Panc1 (cell line): ENCODE results near the gene TMEM87B. TPM values are rescaled to one million over a fixed set of nuclear protein-coding genes. Genes with fewer than 3 reads are reported as not detected.

Source experiments
- ATAC-seq: fragments of 200-7000 bp; cut with Tn5 transposase; 2 replicates; pipeline ENCODE4 v1.9.1; 2020; ENCODE audit warnings: mild to moderate bottlenecking, moderate library complexity
- BruUV-seq: library from RNA; stranded (reverse); fragments of 400-500 nt; replicated peaks from 2 replicates; lab custom pipeline; 2021; lab: Mats Ljungman, UMichigan
- CTCF ChIA-PET: fragments of 300-600 bp; sonication (Branson Sonifier 250); formaldehyde crosslinking; loops from one replicate; lab custom pipeline; 2022; ENCODE audit warnings: antibody characterized with exemption; lab: Charles Lee
- POLR2A ChIA-PET: fragments of 300-600 bp; sonication (Branson Sonifier 250); formaldehyde crosslinking; loops from one replicate; lab custom pipeline; 2022; ENCODE audit warnings: antibody characterized with exemption; lab: Charles Lee
- DNase-seq: peaks from one replicate; pipeline ENCODE4 v3.0.0-alpha.2; 2010; ENCODE audit warnings: low read depth, low spot score
- H3K27ac ChIP-seq: 2 replicates; pipeline ENCODE4 v1.5.1; 2011; ENCODE audit warnings: mild to moderate bottlenecking, low read length, inconsistent platforms
- H3K27me3 ChIP-seq: fragments of 200-500 bp; sonication (Bioruptor generic); 2 replicates; pipeline ENCODE4 v1.6.0; 2014; ENCODE audit warnings: low read length, inconsistent platforms; ENCODE audit not compliant: control insufficient read depth, insufficient read depth
- H3K36me3 ChIP-seq: fragments of 200-500 bp; sonication (Bioruptor generic); 2 replicates; pipeline ENCODE4 v1.5.1; 2014; ENCODE audit warnings: inconsistent platforms, mild to moderate bottlenecking, low read length, moderate library complexity; ENCODE audit not compliant: control insufficient read depth, insufficient read depth
- H3K4me1 ChIP-seq: 2 replicates; pipeline ENCODE4 v1.5.1; 2011; ENCODE audit warnings: inconsistent platforms, mild to moderate bottlenecking, low read length, moderate library complexity; ENCODE audit not compliant: control insufficient read depth, insufficient read depth
- H3K4me3 ChIP-seq, 2 experiments: 2 replicates each; pipeline ENCODE4 v1.5.1; 2011 to 2012; ENCODE audit warnings: low read depth in 2 of 2, low read length in 2 of 2, mild to moderate bottlenecking in 2 of 2, inconsistent platforms in 1 of 2, moderate library complexity in 1 of 2
- H3K9me3 ChIP-seq: fragments of 200-500 bp; sonication (Bioruptor generic); 2 replicates; pipeline ENCODE4 v1.5.1; 2014; ENCODE audit warnings: low read depth, mild to moderate bottlenecking, inconsistent platforms, low read length, moderate library complexity; ENCODE audit not compliant: control insufficient read depth, insufficient read depth
- POLR2AphosphoS5 ChIP-seq: IDR thresholded peaks from 2 replicates; pipeline ENCODE4 v1.6.1; 2012; ENCODE audit warnings: mild to moderate bottlenecking, low read depth, low read length, moderate library complexity
- SIN3A ChIP-seq: IDR thresholded peaks from 2 replicates; pipeline ENCODE4 v1.6.1; 2012; ENCODE audit warnings: low read depth, mild to moderate bottlenecking, low read length, moderate library complexity, borderline replicate concordance; ENCODE audit not compliant: insufficient read depth
- TCF7L2 ChIP-seq: IDR thresholded peaks from 2 replicates; pipeline ENCODE4 v1.6.1; 2011; ENCODE audit warnings: mild to moderate bottlenecking, low read depth, low read length, inconsistent platforms
- in situ Hi-C: cut with HindIII; loops from 2 replicates; pipeline ENCODE4 v1.10.0; 2016; ENCODE audit warnings: low sequenced_read_pairs, low pct_unique_long_range_greater_than_20kb
- intact Hi-C: fragments of 100-400 bp; cut with micrococcal nuclease; formaldehyde crosslinking; loops from one replicate; pipeline ENCODE4 v1.10.0; 2022; ENCODE audit not compliant: unreplicated experiment
- total RNA-seq: library from RNA; stranded (reverse); gene quantifications from one replicate; pipeline ENCODE4 v1.2.1, GENCODE V29; 2021; ENCODE audit not compliant: unreplicated experiment
- TF ChIP-seq, protein P1 (sequence below): fragments of 450-650 bp; IDR thresholded peaks from 2 replicates; pipeline ENCODE4 v1.5.1; 2017; ENCODE audit warnings: mild to moderate bottlenecking
- TF ChIP-seq, protein P2 (sequence below), 2 experiments: IDR thresholded peaks; 2 replicates each; pipeline ENCODE4 v1.6.1; 2011 to 2012; ENCODE audit warnings: low read depth in 2 of 2, control low read depth in 1 of 2, low read length in 1 of 2, mild to moderate bottlenecking in 1 of 2, moderate library complexity in 1 of 2; ENCODE audit not compliant: insufficient read depth in 1 of 2

Gene TMEM87B
- total RNA-seq, 1 experiment from 2014 or later, result 22.8 TPM

DNA sequence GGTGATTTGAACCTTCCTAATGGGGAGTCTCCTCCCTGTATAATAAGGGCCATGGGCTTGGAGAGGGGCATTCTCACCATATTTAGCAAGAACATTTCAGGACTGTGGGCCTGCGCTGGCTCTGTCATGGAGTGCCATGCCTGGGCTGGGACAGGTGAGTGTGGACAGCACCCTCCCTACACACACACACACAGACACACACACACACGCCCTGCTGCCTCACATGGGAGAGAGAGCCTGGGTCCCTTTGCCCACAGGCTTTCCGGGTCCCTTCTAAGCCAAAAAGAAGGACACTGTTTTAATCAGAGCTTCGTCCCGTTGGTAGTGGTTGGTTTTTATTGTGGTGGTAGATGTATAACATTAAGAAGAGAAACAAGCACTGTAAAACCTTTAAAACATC, 31.4 kb upstream of the TMEM87B start:
- H3K27ac ChIP-seq, result no peak overlapping the region
- no peak for DNase-seq
- intact Hi-C loops (no loop called here), in situ Hi-C loops (no loop called here)
- no peaks in the 10 kb centered on the region for H3K27me3 ChIP-seq
- BruUV-seq, result no TSS peak
- ATAC-seq, result no peak
- H3K9me3 ChIP-seq, result no peaks in the 10 kb centered on the region
- ChIA-PET CTCF (no interaction called here), POLR2A (no interaction called here)
- H3K4me1 ChIP-seq, result no peaks in the 10 kb centered on the region
- TF ChIP-seq SIN3A (no peak), TCF7L2 (no peak), POLR2AphosphoS5 (no peak)
- TF ChIP-seq, protein P1, sequence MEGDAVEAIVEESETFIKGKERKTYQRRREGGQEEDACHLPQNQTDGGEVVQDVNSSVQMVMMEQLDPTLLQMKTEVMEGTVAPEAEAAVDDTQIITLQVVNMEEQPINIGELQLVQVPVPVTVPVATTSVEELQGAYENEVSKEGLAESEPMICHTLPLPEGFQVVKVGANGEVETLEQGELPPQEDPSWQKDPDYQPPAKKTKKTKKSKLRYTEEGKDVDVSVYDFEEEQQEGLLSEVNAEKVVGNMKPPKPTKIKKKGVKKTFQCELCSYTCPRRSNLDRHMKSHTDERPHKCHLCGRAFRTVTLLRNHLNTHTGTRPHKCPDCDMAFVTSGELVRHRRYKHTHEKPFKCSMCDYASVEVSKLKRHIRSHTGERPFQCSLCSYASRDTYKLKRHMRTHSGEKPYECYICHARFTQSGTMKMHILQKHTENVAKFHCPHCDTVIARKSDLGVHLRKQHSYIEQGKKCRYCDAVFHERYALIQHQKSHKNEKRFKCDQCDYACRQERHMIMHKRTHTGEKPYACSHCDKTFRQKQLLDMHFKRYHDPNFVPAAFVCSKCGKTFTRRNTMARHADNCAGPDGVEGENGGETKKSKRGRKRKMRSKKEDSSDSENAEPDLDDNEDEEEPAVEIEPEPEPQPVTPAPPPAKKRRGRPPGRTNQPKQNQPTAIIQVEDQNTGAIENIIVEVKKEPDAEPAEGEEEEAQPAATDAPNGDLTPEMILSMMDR, result no peak
- TF ChIP-seq, protein P2, sequence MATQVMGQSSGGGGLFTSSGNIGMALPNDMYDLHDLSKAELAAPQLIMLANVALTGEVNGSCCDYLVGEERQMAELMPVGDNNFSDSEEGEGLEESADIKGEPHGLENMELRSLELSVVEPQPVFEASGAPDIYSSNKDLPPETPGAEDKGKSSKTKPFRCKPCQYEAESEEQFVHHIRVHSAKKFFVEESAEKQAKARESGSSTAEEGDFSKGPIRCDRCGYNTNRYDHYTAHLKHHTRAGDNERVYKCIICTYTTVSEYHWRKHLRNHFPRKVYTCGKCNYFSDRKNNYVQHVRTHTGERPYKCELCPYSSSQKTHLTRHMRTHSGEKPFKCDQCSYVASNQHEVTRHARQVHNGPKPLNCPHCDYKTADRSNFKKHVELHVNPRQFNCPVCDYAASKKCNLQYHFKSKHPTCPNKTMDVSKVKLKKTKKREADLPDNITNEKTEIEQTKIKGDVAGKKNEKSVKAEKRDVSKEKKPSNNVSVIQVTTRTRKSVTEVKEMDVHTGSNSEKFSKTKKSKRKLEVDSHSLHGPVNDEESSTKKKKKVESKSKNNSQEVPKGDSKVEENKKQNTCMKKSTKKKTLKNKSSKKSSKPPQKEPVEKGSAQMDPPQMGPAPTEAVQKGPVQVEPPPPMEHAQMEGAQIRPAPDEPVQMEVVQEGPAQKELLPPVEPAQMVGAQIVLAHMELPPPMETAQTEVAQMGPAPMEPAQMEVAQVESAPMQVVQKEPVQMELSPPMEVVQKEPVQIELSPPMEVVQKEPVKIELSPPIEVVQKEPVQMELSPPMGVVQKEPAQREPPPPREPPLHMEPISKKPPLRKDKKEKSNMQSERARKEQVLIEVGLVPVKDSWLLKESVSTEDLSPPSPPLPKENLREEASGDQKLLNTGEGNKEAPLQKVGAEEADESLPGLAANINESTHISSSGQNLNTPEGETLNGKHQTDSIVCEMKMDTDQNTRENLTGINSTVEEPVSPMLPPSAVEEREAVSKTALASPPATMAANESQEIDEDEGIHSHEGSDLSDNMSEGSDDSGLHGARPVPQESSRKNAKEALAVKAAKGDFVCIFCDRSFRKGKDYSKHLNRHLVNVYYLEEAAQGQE (IDR thresholded peaks at IDR 0.05; ENCODE audit: insufficient read depth in 1 of 2, low read depth in 2 of 2, low read length in 1 of 2), result no peak
- no peak overlapping the region for H3K4me3 ChIP-seq
- no peaks in the 10 kb centered on the region; the same call in 1 of the 2 replicates for H3K36me3 ChIP-seq

DNA sequence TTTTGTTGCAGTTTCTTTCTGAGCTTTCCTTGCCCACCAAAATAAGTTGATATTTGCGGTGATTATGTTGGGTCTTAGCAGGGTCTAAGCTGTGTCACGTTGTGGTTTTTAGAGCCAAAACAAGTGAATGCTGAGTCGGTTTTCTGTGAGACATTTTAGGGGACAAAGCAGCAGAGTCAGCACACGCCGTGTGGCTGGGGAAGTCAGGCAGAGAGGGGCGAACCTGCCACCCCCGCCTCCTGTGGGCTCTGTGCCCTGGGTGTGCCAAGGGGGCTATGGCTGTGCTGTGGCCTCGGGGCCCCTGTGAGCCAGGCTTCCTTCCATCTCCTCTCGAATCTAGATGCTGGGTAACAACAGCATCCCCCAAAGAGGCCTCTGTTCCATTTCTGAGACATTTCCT, 30.8 kb upstream of the TMEM87B start:
- no peak for ATAC-seq
- Histone ChIP-seq H3K4me1 (no peaks in the 10 kb centered on the region), H3K36me3 (no peaks in the 10 kb centered on the region; the same call in 1 of the 2 replicates), H3K27me3 (no peaks in the 10 kb centered on the region), H3K4me3 (no peak overlapping the region), H3K9me3 (no peaks in the 10 kb centered on the region), H3K27ac (no peak overlapping the region)
- no peak for DNase-seq
- TF ChIP-seq POLR2AphosphoS5, result no peak
- no peak for TF ChIP-seq SIN3A
- TF ChIP-seq, protein P2 (IDR thresholded peaks at IDR 0.05; ENCODE audit: insufficient read depth in 1 of 2, low read depth in 2 of 2, low read length in 1 of 2), result no peak
- TF ChIP-seq, protein P1, result no peak
- TF ChIP-seq TCF7L2, result no peak
- POLR2A ChIA-PET, result no interaction called here
- in situ Hi-C loops (no loop called here), intact Hi-C loops (no loop called here)
- CTCF ChIA-PET, result no interaction called here
- no TSS peak for BruUV-seq
